Measurements from ENCODE around the gene ISG20.
"Not testable (repeated sequence)": the region's sequence is repeated elsewhere in the genome, so short reads cannot be mapped to it uniquely, and the experiment has no call there.

The ISG20 gene

DNA sequence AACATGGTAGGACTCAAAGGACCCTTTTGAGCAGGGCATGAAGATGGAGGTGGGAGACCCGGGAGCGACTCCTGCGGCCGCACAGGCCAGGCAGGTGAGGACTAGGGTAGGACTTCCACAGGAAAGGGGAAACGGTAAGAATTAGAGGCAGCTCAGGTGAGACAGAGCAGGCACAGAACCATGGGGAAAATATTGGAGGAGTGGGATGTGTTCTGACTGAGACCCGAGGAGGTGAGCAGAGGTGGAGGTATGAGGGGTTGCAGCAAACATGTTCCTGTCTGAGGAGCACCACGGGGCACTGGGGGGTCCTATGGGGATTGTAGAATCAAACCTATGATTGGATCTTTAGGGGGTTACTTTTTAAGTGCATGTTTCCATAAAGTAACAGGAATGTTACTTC, 1.4 kb upstream of the ISG20 start:
- DNase-seq, result no peak

DNA sequence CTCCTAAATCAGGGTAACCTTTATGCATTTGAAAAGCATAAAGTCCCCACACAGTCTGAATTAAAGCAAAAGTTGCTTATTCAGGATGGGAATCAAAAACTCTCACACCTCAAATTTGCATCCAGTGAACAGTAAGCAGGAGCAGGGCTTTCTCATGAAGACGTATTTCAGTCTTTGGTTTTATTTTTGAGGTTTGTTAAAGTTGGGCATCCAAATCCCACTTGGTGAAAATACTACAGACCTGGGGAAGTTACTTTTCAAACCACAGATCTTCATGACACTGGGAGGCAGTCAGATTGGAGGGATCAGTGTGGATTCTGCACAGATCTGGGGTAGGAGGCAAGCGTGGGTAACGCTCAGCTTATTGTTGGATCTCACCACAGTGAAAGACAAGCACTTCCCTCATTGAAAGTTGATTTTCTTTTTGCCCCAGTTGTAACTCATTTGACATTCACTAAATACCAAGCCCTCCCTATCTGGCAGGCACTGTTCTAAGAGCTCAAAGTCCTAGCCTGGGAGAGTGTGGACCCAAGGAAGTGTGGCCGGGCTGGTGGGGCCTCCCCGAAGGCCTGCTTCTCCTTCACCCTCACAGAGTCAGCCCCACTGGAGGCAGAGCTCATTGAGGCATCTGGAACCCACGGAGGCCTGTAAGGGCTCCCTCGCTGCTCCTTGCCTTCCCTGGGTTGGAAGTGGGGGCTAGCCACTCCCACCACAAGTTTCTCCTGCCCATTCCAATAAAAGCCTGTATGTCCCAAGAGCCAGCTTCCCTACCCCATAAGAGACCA, 783 bp upstream of the ISG20 start:
- DNase-seq, result no peak

DNA sequence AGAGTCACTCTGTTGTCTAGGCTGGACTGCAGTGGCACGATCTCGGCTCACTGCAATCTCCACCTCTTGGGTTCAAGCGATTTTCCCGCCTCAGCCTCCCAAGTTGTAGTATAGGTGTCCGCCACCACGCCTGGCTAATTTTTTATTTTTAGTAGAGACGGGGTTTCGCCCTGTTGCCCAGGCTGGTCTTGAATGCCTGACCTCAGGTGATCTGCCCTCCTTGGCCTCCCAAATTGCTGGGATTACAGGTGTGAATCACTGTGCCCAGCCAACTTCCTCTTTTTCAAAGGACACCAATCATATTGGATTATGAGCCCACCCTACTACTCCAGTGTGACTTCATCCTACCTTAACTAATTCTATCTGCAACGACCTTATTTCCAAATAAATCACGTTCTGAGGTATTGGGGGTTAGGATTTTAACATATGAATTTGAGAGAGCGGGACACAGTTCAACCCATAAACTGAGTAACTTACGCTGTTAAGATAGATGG, 3.2 kb downstream of the ISG20 start:
- DNase-seq, result no peak

- not testable (repeated sequence) for DNase-seq
These were observed 3.7 kb downstream of the ISG20 start for GRCh38 chr15:88642514-88642913.

DNA sequence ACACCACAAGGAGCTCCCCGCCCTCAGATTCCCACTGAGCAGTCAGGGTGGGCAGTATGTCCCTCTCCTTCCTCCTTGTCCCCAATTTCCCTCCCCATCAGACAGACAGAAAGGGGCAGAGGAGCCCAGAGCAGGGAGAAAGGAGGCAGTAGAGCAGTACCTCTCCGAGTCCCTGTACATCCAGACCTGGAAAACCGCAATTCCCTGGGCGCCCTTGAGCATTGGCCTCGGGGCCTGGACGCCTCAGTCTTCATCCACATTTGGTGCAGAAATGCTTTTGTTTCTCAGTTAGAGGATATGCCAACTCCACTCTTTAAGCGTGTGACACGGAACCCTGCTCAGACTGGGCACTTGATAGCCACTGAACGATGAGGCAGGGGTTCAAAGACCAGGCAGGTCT, 5.9 kb downstream of the ISG20 start:
- DNase-seq, result no peak

DNA sequence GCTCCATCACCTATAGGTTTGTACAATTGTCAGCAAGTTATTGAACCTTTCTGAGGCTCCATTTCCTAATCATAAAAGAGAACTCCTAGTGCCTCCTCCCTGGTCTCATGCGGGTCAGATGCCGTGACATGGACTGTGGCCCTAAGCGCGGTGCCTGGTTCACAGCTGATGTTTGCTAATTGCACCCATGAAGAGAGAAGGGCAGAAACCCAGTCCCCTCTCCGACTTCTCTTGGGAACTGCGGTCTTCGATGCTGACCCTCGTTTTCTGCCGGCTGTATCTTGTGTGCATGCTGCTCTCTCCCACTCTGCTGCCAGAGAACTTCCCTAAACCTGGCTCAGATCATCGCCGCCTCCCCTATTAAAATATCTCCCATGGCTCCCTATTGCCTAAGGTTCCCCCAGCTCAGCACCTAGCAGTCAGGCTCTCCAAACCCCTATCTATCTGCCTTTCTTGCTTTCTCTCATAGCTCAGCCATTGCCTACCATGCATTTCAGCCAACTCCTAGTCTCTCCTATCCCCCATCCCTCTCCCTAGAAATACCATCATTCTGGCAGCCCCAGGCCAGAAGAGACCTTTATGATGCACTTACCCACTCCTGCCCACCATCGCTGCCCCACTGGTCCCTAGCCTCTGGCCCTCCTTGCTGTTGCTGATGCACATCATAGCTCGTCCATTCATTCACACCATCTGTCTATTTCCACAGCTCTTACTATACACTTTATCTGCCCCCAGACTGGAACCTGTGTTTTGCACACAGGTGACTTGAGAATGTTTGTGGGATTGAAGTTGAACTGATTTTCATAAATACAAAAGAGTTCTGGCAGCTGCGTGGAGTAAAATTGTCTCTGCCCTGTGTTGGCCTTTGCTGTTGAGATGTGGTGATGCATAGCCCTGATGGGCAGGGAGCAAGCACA, 6.6 kb downstream of the ISG20 start:
- no peak for DNase-seq

DNA sequence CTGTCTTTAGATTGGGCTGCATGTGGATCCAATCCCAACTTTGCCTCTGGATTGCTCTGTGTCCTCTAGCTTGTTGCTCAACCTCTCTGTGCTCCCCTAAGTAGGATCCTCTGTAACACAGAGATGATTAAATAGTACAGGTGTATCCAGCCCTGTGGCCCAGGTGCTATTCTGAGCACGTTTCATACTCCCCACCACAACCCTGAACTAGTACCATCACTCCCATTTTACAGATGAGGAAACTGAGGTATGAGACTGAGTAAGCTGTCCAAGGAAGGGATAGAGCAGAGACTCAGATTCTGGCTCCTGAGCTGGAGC, 7.2 kb downstream of the ISG20 start:
- DNase-seq, result no peak

GRCh38 chr15:88646951-88647350, 8.1 kb downstream of the ISG20 start:
- no peak for DNase-seq

DNA sequence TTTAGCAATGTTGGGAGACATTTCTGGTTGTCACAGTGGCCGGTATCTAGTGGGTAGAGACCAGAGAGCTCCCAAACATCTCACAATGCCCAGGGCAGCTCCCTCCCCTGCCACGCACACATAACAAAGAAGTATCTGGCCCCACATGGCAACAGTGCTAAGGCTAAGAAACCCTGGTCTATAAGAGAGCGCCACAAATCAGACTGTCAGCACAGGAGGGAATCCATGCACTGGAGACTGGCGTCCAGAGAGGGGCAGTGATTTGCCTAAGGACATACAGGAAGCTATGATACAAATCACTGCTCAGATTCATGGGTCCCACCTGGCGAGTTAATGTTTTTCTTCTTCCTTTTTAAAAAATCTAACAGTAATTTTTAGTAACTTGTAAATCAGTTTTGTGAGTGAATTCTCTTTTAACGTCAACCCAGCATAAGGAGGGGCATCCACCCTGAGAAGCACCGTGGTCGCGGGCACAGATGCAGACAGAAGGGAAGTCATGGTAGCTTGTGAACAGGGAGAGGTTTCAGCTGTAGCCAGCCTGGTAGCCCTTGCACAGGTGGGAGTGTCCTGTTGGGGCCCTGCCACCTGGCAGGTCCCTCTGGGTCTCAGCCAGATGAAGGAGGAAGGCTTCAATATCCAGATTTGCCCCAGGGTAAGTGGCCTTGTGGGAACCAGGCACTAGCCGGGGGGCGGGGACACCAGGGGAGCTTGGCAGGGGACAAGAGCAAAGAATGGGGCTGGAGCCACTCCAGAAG, 8.7 kb downstream of the ISG20 start:
- DNase-seq, result no peak

- DNase-seq, result no peak
These were observed 9.8 kb downstream of the ISG20 start for GRCh38 chr15:88648357-88649214.

GRCh38 chr15:88649286-88649733, 10.5 kb downstream of the ISG20 start:
- no peak for DNase-seq

- no peak for DNase-seq
These were observed 11.1 kb downstream of the ISG20 start for GRCh38 chr15:88649753-88650551.

- no peak for DNase-seq
These were observed 11.7 kb downstream of the ISG20 start for GRCh38 chr15:88650556-88650955.

DNA sequence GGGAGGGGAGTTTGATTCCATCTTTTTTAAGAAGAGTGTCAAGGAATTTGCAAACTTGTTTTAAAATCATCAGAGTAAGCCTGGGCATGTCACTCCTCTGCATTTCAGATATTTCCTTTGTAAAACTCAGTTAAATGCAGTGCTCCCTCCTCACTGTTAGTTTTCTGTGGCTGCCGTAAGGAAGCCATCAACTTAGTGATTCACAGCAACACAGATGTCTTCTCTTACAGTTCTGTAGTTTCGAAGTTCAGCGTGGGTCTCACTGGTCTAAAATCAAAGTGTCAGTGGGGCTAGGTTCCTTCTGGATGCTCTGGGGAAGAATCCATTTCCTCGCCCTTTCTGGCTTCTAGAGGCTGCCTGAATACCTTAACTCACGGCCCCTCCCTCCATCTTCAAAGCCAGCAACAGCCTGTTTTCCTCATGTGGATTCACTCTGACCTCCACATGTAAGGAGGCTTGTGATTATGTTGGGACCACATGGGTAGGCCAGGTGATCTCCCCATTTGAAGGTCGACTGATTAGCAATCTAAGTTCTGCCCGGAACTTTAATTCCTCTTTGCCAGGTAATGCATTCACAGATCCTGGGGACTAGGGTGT, 12.4 kb downstream of the ISG20 start:
- no peak for DNase-seq

GRCh38 chr15:88651971-88652370, 13.2 kb downstream of the ISG20 start:
- no peak for DNase-seq

GRCh38 chr15:88652456-88653199, 13.8 kb downstream of the ISG20 start:
- DNase-seq, result no peak

DNA sequence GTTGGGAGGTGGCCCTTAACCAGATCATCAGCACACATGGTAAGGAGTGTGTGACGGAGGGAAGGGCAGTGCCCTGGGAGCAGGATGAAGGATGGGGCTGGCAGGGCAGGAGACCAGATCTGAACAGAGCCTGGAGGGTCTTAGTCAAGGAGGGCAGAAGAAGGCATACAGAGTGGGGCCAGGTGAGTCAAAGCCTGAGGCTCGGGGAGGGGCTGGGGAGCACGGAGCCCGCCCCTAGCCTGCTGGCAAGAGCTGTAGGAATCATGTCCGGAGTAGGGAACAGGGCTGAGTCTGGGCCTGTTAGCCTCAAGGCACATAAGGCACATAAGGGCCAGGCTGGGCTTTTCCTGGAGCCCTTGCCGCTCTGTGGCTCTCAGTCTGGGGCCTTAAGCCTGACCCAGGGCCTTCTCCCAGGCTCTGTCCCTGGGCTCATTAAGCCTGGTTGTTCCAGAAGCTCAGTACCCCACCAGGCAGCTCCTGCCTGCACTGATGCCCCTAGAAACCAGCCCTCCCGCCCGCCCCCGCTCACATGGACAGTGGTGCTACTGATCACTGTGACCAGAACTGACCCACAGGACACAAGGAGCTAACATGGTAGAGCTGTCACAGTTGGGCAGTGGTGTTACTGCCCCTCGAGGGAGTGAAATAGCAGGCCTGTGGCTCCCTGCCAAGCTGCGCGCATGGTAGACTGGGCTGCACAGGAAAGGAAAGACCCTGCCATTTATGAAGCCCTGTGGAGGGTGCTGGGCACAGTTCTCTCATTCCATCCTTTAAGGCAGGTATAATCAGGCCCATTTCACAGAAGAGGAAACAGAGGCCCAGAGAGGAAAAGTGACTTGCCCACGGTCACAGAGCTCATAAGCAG, 14.6 kb downstream of the ISG20 start:
- DNase-seq, result no peak

GRCh38 chr15:88654430-88655102, 15.8 kb downstream of the ISG20 start:
- no peak for DNase-seq
